GM18870 (cell line): ENCODE data around the gene PRUNE2.
A peak's percentile ranks its signal among the peaks of the same experiment; 100 is the strongest.

Source experiments
- ATAC-seq: cut with Tn5 transposase; IDR thresholded peaks from one replicate; pipeline ENCODE4 v1.9.1; 2021; ENCODE audit warnings: moderate library complexity; ENCODE audit not compliant: unreplicated experiment

Gene PRUNE2

GRCh38 chr9:76741524-76741923, 164.4 kb downstream of the PRUNE2 start:
- no peak for ATAC-seq

GRCh38 chr9:76738402-76738801, 167.5 kb downstream of the PRUNE2 start:
- ATAC-seq, result no peak

- ATAC-seq, result no peak
Observed at GRCh38 chr9:76737154-76737902, 168.6 kb downstream of the PRUNE2 start.

- ATAC-seq, result no peak
Observed at GRCh38 chr9:76734716-76735115, 171.2 kb downstream of the PRUNE2 start.

- no peak for ATAC-seq
Observed at GRCh38 chr9:76733096-76733495, 172.8 kb downstream of the PRUNE2 start.

- no peak for ATAC-seq
Observed at GRCh38 chr9:76732341-76732958, 173.5 kb downstream of the PRUNE2 start.

GRCh38 chr9:76730801-76731200, 175.1 kb downstream of the PRUNE2 start:
- ATAC-seq, result no peak

GRCh38 chr9:76729980-76730737, 175.8 kb downstream of the PRUNE2 start:
- no peak for ATAC-seq

GRCh38 chr9:76729116-76729515, 176.8 kb downstream of the PRUNE2 start:
- ATAC-seq, result no peak

GRCh38 chr9:76725885-76726284, 180.0 kb downstream of the PRUNE2 start:
- ATAC-seq, result no peak

GRCh38 chr9:76725011-76725546, 180.8 kb downstream of the PRUNE2 start:
- no peak for ATAC-seq

GRCh38 chr9:76720245-76720644, 185.7 kb downstream of the PRUNE2 start:
- no peak for ATAC-seq

- no peak for ATAC-seq
Observed at GRCh38 chr9:76718166-76718565, 187.7 kb downstream of the PRUNE2 start.

- no peak for ATAC-seq
Observed at GRCh38 chr9:76717613-76718012, 188.3 kb downstream of the PRUNE2 start.

GRCh38 chr9:76717176-76717575, 188.7 kb downstream of the PRUNE2 start:
- ATAC-seq, result no peak

GRCh38 chr9:76716085-76716672, 189.7 kb downstream of the PRUNE2 start:
- ATAC-seq, result no peak

GRCh38 chr9:76713381-76713780, 192.5 kb downstream of the PRUNE2 start:
- no peak for ATAC-seq

- no peak for ATAC-seq
Observed at GRCh38 chr9:76709020-76709419, 196.9 kb downstream of the PRUNE2 start.

- ATAC-seq, result peak; percentile 46
Observed at GRCh38 chr9:76707510-76707909, 198.4 kb downstream of the PRUNE2 start.

GRCh38 chr9:76704593-76705204, 201.2 kb downstream of the PRUNE2 start:
- ATAC-seq, result no peak

- ATAC-seq, result no peak
Observed at GRCh38 chr9:76703270-76703669, 202.6 kb downstream of the PRUNE2 start.
